HG02870 (cell line): Measurements from ENCODE around the gene MAGEA3.
"Not testable (repeated sequence)": the region's sequence is repeated elsewhere in the genome, so short reads cannot be mapped to it uniquely, and the experiment has no call there.

Experiments used
- ATAC-seq: cut with Tn5 transposase; IDR thresholded peaks from one replicate; pipeline ENCODE4 v1.9.1; 2021; ENCODE audit warnings: mild to moderate bottlenecking, moderate library complexity; ENCODE audit not compliant: unreplicated experiment

Gene MAGEA3, protein sequence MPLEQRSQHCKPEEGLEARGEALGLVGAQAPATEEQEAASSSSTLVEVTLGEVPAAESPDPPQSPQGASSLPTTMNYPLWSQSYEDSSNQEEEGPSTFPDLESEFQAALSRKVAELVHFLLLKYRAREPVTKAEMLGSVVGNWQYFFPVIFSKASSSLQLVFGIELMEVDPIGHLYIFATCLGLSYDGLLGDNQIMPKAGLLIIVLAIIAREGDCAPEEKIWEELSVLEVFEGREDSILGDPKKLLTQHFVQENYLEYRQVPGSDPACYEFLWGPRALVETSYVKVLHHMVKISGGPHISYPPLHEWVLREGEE

GRCh38 chrX:152697952-152698931, at the start of gene MAGEA3:
TSS of gene MAGEA3 (plus strand) at chrX:152698794. CDS start at chrX:152700833, 2,039 bp downstream.
- not testable (repeated sequence) for ATAC-seq

- ATAC-seq: no peak
Observed at GRCh38 chrX:152652060-152652459, 46.5 kb upstream of the MAGEA3 start.

- no peak for ATAC-seq
Observed at GRCh38 chrX:152652467-152652866, 46.1 kb upstream of the MAGEA3 start.

- no peak for ATAC-seq
Observed at GRCh38 chrX:152656087-152656486, 42.5 kb upstream of the MAGEA3 start.

GRCh38 chrX:152656890-152657289, 41.7 kb upstream of the MAGEA3 start:
- no peak for ATAC-seq

- ATAC-seq: no peak
Observed at GRCh38 chrX:152658302-152658701, 40.3 kb upstream of the MAGEA3 start.

- ATAC-seq: no peak
Observed at GRCh38 chrX:152663086-152663485, 35.5 kb upstream of the MAGEA3 start.

- ATAC-seq: no peak
Observed at GRCh38 chrX:152674135-152674534, 24.5 kb upstream of the MAGEA3 start.

DNA sequence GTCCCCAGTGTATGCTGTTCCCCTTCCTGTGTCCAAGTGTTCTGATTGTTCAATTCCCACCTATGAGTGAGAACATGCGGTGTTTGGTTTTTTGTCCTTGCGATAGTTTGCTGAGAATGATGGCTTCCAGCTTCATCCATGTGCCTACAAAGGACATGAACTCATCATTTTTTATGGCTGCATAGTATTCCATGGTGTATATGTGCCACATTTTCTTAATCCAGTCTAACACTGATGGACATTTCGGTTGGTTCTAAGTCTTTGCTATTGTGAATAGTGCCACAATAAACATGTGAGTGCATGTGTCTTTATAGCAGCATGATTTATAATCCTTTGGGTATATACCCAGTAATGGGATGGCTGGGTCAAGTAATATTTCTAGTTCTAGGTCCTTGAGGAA, 23.9 kb upstream of the MAGEA3 start:
- ATAC-seq: not testable (repeated sequence)

DNA sequence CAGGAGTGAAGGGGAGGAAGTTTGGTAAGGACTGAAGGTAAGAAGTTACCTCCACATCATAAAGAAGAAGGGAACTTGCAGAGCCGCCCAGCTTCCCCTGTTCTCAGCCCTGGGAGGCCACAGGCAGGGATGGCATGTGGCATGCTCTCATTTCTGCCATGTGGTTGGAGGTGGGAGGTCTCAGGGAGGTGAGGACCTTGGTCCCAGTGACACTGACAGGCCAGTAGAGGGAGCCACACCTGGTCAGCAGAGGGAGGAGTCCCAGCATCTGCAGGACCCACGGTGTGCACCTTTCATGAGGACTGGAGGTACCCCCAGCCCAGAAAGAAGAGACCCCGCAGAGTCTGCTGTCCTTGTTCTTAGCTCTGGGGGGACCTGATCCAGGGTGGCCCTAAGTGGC, 17.6 kb upstream of the MAGEA3 start:
- peak; percentile 92 for ATAC-seq

DNA sequence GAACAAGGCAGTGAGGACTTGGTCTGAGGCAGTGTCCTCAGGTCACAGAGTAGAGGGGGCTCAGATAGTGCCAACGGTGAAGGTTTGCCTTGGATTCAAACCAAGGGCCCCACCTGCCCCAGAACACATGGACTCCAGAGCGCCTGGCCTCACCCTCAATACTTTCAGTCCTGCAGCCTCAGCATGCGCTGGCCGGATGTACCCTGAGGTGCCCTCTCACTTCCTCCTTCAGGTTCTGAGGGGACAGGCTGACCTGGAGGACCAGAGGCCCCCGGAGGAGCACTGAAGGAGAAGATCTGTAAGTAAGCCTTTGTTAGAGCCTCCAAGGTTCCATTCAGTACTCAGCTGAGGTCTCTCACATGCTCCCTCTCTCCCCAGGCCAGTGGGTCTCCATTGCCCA, 1.8 kb downstream of the MAGEA3 start:
- not testable (repeated sequence) for ATAC-seq

GRCh38 chrX:152706500-152706899, 7.9 kb downstream of the MAGEA3 start:
- not testable (repeated sequence) for ATAC-seq

GRCh38 chrX:152709173-152709572, 10.6 kb downstream of the MAGEA3 start, which contains the start of gene CSAG2:
TSS of gene CSAG2 (minus strand) at chrX:152709273. CDS start at chrX:152709112, 161 bp downstream.
- ATAC-seq: not testable (repeated sequence)

DNA sequence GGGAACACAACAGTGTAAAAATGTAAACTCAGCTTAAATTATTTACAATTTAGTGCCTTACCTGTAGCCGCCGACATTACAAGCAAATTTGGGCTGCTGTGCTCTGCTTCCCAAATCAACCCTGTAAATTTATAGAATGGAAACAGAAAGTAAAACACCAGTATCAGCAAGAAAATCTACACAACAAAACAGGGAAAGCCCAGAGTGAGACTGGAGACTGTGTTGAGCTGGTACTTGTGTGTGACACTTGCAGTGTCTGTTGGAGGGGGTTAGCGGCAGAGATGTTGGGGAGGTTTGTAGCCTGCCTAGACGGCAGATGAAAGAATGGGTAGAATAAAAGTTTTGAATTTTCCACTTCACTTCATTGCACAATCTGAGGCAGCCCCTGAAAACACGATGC, 14.6 kb downstream of the MAGEA3 start:
- not testable (repeated sequence) for ATAC-seq

- ATAC-seq: not testable (repeated sequence)
Observed at GRCh38 chrX:152713815-152714787, 15.5 kb downstream of the MAGEA3 start, which contains the start of gene MAGEA2B. TSS of gene MAGEA2B (plus strand) at chrX:152714628. CDS start at chrX:152717107, 2,479 bp downstream.

- ATAC-seq: no peak
Observed at GRCh38 chrX:152725409-152725808, 26.8 kb downstream of the MAGEA3 start.

DNA sequence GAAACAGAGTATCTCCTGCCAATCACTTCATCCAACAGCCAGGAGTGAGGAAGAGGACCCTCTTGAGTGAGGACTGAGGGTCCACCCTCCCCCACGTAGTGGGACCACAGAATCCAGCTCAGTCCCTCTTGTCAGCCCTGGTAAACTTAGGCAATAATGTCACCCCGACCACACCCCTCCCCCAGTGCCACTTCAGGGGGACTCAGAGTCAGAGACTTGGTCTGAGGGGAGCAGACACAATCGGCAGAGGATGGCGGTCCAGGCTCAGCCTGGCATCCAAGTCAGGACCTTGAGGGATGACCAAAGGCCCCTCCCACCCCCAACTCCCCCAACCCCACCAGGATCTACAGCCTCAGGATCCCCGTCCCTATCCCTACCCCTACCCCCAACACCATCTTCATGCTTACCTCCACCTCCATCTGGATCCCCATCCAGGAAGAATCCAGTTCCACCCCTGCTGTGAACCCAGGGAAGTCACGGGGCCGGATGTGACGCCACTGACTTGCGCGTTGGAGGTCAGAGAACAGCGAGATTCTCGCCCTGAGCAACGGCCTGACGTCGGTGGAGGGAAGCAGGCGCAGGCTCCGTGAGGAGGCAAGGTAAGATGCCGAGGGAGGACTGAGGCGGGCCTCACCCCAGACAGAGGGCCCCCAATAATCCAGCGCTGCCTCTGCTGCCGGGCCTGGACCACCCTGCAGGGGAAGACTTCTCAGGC, 34.8 kb downstream of the MAGEA3 start, which contains the start of the genes CSAG1 and MAGEA12:
CSAG1 (minus strand) TSS at position 461 of the 715 bp plus-strand sequence. CDS start 1,261 bp downstream, outside the sequence.
MAGEA12 (plus strand) TSS at position 497 of the 715 bp plus-strand sequence. CDS start 2,405 bp downstream, outside the sequence.
- ATAC-seq: no peak

- ATAC-seq: not testable (repeated sequence)
Observed at GRCh38 chrX:152734143-152734858, 35.7 kb downstream of the MAGEA3 start.

GRCh38 chrX:152735101-152735500, 36.5 kb downstream of the MAGEA3 start:
- no peak for ATAC-seq
